Ishikawa (cell line): ENCODE data around the gene ZYX.

Experiments used
- CEBPB ChIP-seq: IDR thresholded peaks from 2 replicates; pipeline ENCODE4 v1.6.1; 2012
- CREB1 ChIP-seq: IDR thresholded peaks from 2 replicates; pipeline ENCODE4 v1.6.1; 2012; ENCODE audit warnings: low read depth
- EGR1 ChIP-seq: IDR thresholded peaks from 2 replicates; pipeline ENCODE4 v1.6.1; 2012
- EP300 ChIP-seq: IDR thresholded peaks from 2 replicates; pipeline ENCODE4 v1.6.1; 2012; ENCODE audit warnings: borderline replicate concordance
- FOXM1 ChIP-seq: IDR thresholded peaks from 2 replicates; pipeline ENCODE4 v1.6.1; 2012; ENCODE audit warnings: low read depth, borderline replicate concordance
- MAX ChIP-seq: IDR thresholded peaks from 2 replicates; pipeline ENCODE4 v1.6.1; 2012
- NFIC ChIP-seq: IDR thresholded peaks from 2 replicates; pipeline ENCODE4 v1.6.1; 2012
- RAD21 ChIP-seq: IDR thresholded peaks from 2 replicates; pipeline ENCODE4 v1.6.1; 2012; ENCODE audit warnings: low read depth
- TAF1 ChIP-seq: IDR thresholded peaks from 2 replicates; pipeline ENCODE4 v1.6.1; 2012; ENCODE audit warnings: low read depth, mild to moderate bottlenecking
- TCF12 ChIP-seq: IDR thresholded peaks from 2 replicates; pipeline ENCODE4 v1.6.1; 2012; ENCODE audit warnings: low read depth
- TEAD4 ChIP-seq: IDR thresholded peaks from 2 replicates; pipeline ENCODE4 v1.6.1; 2012
- YY1 ChIP-seq: IDR thresholded peaks from 2 replicates; pipeline ENCODE4 v1.6.1; 2012; ENCODE audit warnings: low read depth
- ZBTB7A ChIP-seq: IDR thresholded peaks from 2 replicates; pipeline ENCODE4 v1.6.1; 2012; ENCODE audit warnings: low read depth
- TF ChIP-seq, protein P1 (sequence below): IDR thresholded peaks from 2 replicates; pipeline ENCODE4 v1.6.1; 2012
- TF ChIP-seq, protein P2 (sequence below): IDR thresholded peaks from 2 replicates; pipeline ENCODE4 v1.6.1; 2012; ENCODE audit warnings: low read depth, mild to moderate bottlenecking

ZYX gene

GRCh38 chr7:143405173-143406001 is 24.2 kb downstream of the ZYX start:
- no peak for TF ChIP-seq NFIC
- TF ChIP-seq, protein P1, sequence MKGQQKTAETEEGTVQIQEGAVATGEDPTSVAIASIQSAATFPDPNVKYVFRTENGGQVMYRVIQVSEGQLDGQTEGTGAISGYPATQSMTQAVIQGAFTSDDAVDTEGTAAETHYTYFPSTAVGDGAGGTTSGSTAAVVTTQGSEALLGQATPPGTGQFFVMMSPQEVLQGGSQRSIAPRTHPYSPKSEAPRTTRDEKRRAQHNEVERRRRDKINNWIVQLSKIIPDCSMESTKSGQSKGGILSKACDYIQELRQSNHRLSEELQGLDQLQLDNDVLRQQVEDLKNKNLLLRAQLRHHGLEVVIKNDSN, result no peak
- no peak for TF ChIP-seq EP300
- no peak for TF ChIP-seq YY1
- TF ChIP-seq MAX, result no peak
- no peak for TF ChIP-seq ZBTB7A
- TF ChIP-seq FOXM1, result no peak
- no peak for TF ChIP-seq TAF1
- no peak for TF ChIP-seq TCF12
- no peak for TF ChIP-seq CREB1
- no peak for TF ChIP-seq RAD21
- TF ChIP-seq, protein P2, sequence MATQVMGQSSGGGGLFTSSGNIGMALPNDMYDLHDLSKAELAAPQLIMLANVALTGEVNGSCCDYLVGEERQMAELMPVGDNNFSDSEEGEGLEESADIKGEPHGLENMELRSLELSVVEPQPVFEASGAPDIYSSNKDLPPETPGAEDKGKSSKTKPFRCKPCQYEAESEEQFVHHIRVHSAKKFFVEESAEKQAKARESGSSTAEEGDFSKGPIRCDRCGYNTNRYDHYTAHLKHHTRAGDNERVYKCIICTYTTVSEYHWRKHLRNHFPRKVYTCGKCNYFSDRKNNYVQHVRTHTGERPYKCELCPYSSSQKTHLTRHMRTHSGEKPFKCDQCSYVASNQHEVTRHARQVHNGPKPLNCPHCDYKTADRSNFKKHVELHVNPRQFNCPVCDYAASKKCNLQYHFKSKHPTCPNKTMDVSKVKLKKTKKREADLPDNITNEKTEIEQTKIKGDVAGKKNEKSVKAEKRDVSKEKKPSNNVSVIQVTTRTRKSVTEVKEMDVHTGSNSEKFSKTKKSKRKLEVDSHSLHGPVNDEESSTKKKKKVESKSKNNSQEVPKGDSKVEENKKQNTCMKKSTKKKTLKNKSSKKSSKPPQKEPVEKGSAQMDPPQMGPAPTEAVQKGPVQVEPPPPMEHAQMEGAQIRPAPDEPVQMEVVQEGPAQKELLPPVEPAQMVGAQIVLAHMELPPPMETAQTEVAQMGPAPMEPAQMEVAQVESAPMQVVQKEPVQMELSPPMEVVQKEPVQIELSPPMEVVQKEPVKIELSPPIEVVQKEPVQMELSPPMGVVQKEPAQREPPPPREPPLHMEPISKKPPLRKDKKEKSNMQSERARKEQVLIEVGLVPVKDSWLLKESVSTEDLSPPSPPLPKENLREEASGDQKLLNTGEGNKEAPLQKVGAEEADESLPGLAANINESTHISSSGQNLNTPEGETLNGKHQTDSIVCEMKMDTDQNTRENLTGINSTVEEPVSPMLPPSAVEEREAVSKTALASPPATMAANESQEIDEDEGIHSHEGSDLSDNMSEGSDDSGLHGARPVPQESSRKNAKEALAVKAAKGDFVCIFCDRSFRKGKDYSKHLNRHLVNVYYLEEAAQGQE, result no peak
- no peak for TF ChIP-seq CEBPB
- TF ChIP-seq TEAD4, result no peak
- TF ChIP-seq EGR1, result no peak

- TF ChIP-seq EP300 (no peak), FOXM1 (no peak), RAD21 (no peak), CEBPB (no peak), TCF12 (no peak), CREB1 (no peak), NFIC (no peak), MAX (no peak), YY1 (no peak), ZBTB7A (no peak), TAF1 (no peak), TEAD4 (no peak), EGR1 (no peak)
- TF ChIP-seq, protein P1, result no peak
- TF ChIP-seq, protein P2, result no peak
Observed at GRCh38 chr7:143406002-143406357, 24.8 kb downstream of the ZYX start.

DNA sequence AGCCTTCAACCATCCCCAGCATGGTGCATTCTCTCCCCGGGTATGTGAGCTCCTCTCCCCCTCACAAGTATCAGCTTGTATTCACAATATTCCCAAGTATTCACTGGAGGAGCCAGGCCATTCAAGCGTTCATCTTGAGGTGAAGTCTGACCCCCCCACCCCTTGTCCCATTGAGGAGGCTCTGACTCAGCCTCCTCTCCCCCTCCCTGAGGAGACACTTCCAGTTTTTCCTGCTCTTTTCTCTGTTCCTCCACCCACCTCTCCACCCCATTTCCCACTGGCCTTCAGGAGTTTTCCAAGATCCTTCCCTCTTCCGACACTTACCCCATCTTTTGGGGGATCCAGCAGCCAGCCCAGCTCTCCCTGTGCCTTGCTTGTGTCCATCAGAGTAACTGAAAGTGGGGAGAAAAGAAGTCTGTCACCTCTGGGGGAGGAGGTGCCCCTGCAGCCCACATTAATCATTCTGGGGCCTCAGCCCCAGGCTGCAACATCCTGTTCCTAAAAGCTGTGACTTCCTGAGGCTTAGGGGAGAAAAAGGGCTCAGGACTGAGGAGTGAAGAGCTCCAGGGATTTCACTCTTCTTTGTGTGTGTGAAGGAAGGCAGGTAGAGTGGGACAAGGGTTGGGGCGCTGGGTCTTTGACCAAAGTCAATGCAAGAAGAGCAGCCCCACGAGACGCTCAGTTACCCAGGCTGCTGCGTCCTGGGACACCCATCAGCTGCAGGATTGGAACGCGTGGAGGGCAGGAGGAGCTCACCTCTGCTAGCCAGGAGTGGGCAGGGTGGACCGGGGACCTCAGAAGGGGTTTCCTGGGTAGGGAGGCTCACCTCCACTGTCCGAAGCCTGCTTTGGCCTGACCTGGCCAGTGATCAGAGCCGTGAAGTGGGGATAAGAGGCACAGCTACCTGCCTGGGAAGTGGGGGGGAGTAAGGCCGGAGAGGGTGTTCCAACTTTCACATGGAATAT is 26.4 kb downstream of the ZYX start:
- no peak for TF ChIP-seq CREB1
- TF ChIP-seq TEAD4, result no peak
- no peak for TF ChIP-seq MAX
- no peak for TF ChIP-seq EGR1
- TF ChIP-seq, protein P2, result no peak
- no peak for TF ChIP-seq NFIC
- no peak for TF ChIP-seq ZBTB7A
- TF ChIP-seq YY1, result no peak
- no peak for TF ChIP-seq TAF1
- TF ChIP-seq RAD21, result no peak
- no peak for TF ChIP-seq FOXM1
- TF ChIP-seq, protein P1, result no peak
- no peak for TF ChIP-seq TCF12
